ENCODE data around the gene TTC7B. TPM values are rescaled to one million over a fixed set of nuclear protein-coding genes. Genes with fewer than 3 reads are reported as not detected.

Gene TTC7B
- total RNA-seq, 2 experiments from 2014 or later, result 1.2 to 1.3 TPM

- Mint-ChIP-seq H3K4me3 (no peak overlapping the region), H3K27me3 (no peaks in the 10 kb centered on the region), H3K4me1 (ENCODE audit: low read depth) (no peaks in the 10 kb centered on the region), H3K27ac (no peak overlapping the region), H3K36me3 (ENCODE audit: low read depth) (no peaks in the 10 kb centered on the region), H3K9me3 (peaks cover 5% of the 10 kb centered on the region)
- TF ChIP-seq CTCF (IDR thresholded peaks at IDR 0.05), result no peak
- peaks cover 2 to 17% of the 10 kb centered on the region in 2 experiments for H3K9me3 ChIP-seq (ENCODE audit: control insufficient read depth in 1 of 2, insufficient read depth in 1 of 2, low read length in 2 of 2)
- peaks cover 0 to 3% of the 10 kb centered on the region in 2 experiments for H3K27me3 ChIP-seq (ENCODE audit: control insufficient read depth in 1 of 2, insufficient read depth in 2 of 2, low read length in 2 of 2)
- POLR2A ChIA-PET, result no interaction called here
- no peak overlapping the region for H3K27ac ChIP-seq (ENCODE audit: low read depth in 1 of 2, low read length in 2 of 2)
- no peak overlapping the region for H3K4me3 ChIP-seq (ENCODE audit: low read length)
- no peaks in the 10 kb centered on the region for H3K36me3 ChIP-seq (ENCODE audit: insufficient read depth, low read length)
- peaks cover 5% of the 10 kb centered on the region for H3K4me1 ChIP-seq (ENCODE audit: insufficient read depth, low read length)
- CTCF ChIA-PET, result no interaction called here
- intact Hi-C loops (cut with DNase I, micrococcal nuclease), result no loop called here
- no peak for DNase-seq
- no peak for ATAC-seq (ENCODE audit: poor library complexity)
Measured at GRCh38 chr14:90521930-90522483, 294.2 kb downstream of the TTC7B start.

GRCh38 chr14:90521084-90521929, 294.9 kb downstream of the TTC7B start:
- ATAC-seq (ENCODE audit: poor library complexity), result no peak
- Mint-ChIP-seq H3K36me3 (ENCODE audit: low read depth) (no peaks in the 10 kb centered on the region), H3K9me3 (no peaks in the 10 kb centered on the region), H3K27me3 (no peaks in the 10 kb centered on the region), H3K4me3 (no peak overlapping the region), H3K27ac (no peak overlapping the region), H3K4me1 (ENCODE audit: low read depth) (no peaks in the 10 kb centered on the region)
- H3K27ac ChIP-seq (ENCODE audit: low read depth in 1 of 2, low read length in 2 of 2), result no peak overlapping the region
- no peaks in the 10 kb centered on the region for H3K36me3 ChIP-seq (ENCODE audit: insufficient read depth, low read length)
- H3K4me3 ChIP-seq (ENCODE audit: low read length), result no peak overlapping the region
- ChIA-PET POLR2A (no interaction called here), CTCF (no interaction called here)
- TF ChIP-seq CTCF (IDR thresholded peaks at IDR 0.05), result no peak
- peaks cover 0 to 17% of the 10 kb centered on the region in 2 experiments for H3K9me3 ChIP-seq (ENCODE audit: control insufficient read depth in 1 of 2, insufficient read depth in 1 of 2, low read length in 2 of 2)
- intact Hi-C loops (cut with DNase I, micrococcal nuclease), result no loop called here
- peaks cover 5% of the 10 kb centered on the region for H3K4me1 ChIP-seq (ENCODE audit: insufficient read depth, low read length)
- peaks cover 0 to 3% of the 10 kb centered on the region in 2 experiments for H3K27me3 ChIP-seq (ENCODE audit: control insufficient read depth in 1 of 2, insufficient read depth in 2 of 2, low read length in 2 of 2)
- no peak for DNase-seq

GRCh38 chr14:90520326-90520725, 295.9 kb downstream of the TTC7B start:
- Mint-ChIP-seq H3K9me3 (no peaks in the 10 kb centered on the region), H3K36me3 (ENCODE audit: low read depth) (no peaks in the 10 kb centered on the region), H3K27ac (no peak overlapping the region), H3K27me3 (no peaks in the 10 kb centered on the region), H3K4me3 (no peak overlapping the region), H3K4me1 (ENCODE audit: low read depth) (no peaks in the 10 kb centered on the region)
- H3K4me3 ChIP-seq (ENCODE audit: low read length), result no peak overlapping the region
- H3K36me3 ChIP-seq (ENCODE audit: insufficient read depth, low read length), result no peaks in the 10 kb centered on the region
- H3K27ac ChIP-seq (ENCODE audit: low read depth in 1 of 2, low read length in 2 of 2), result no peak overlapping the region
- intact Hi-C loops (cut with DNase I, micrococcal nuclease), result no loop called here
- no peak for DNase-seq
- TF ChIP-seq CTCF (IDR thresholded peaks at IDR 0.05), result no peak
- POLR2A ChIA-PET, result no interaction called here
- peaks cover 0 to 16% of the 10 kb centered on the region in 2 experiments for H3K9me3 ChIP-seq (ENCODE audit: control insufficient read depth in 1 of 2, insufficient read depth in 1 of 2, low read length in 2 of 2)
- CTCF ChIA-PET, result no interaction called here
- H3K27me3 ChIP-seq (ENCODE audit: control insufficient read depth in 1 of 2, insufficient read depth in 2 of 2, low read length in 2 of 2), result peaks cover 0 to 3% of the 10 kb centered on the region in 2 experiments
- no peak for ATAC-seq (ENCODE audit: poor library complexity)
- H3K4me1 ChIP-seq (ENCODE audit: insufficient read depth, low read length), result peaks cover 5% of the 10 kb centered on the region

Data from CD4-positive, alpha-beta T cell (primary cell).